Measurements from ENCODE around the gene ZNF777.

ZNF777 gene

DNA sequence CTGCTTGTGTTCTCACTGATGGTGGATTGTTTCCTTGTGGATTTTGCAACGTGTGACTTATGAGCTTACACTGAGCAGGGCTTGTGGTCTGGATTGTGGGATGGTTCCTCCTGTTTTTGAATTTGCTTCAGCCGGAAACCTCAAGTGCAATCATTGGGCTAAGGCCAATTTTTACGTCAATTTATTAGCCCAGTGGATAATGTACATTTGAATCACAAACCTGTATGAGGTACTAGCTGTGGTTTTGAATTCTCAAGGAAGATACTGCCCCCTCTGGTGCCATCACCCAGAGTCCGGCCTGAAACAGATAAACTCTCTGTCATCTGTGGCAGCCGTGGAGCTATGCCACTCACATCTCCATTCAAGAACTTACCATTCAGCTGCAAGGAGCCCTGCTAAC is 7.3 kb upstream of the ZNF777 start:
- no peak for DNase-seq
- CTCF ChIA-PET, result no interaction called here

GRCh38 chr7:149467321-149467859 is 6.5 kb upstream of the ZNF777 start:
- no peak for DNase-seq
- CTCF ChIA-PET, result interaction anchor here (1.4 kb wide), 1 partner anchor 21 kb away, joined by 3 read pairs; no protein-coding TSS in a partner anchor
- Mint-ChIP-seq H3K9me3 (peaks cover 3% of the 10 kb centered on the region), H3K27ac (no peak overlapping the region), H3K4me3 (no peak overlapping the region), H3K36me3 (peaks cover 10% of the 10 kb centered on the region), H3K4me1 (no peaks in the 10 kb centered on the region), H3K27me3 (peaks cover 17% of the 10 kb centered on the region)

More for the DNA sequence above, 7.3 kb upstream of the ZNF777 start:
- no peaks in the 10 kb centered on the region for H3K4me1 Mint-ChIP-seq
- H3K27me3 Mint-ChIP-seq, result peaks cover 17% of the 10 kb centered on the region
- no peak overlapping the region for H3K27ac Mint-ChIP-seq
- no peak overlapping the region for H3K4me3 Mint-ChIP-seq
- H3K9me3 Mint-ChIP-seq, result peaks cover 3% of the 10 kb centered on the region
- H3K36me3 Mint-ChIP-seq, result peaks cover 17% of the 10 kb centered on the region

- Mint-ChIP-seq H3K27me3 (peaks cover 21% of the 10 kb centered on the region), H3K36me3 (peaks cover 3% of the 10 kb centered on the region), H3K4me3 (no peak overlapping the region), H3K27ac (no peak overlapping the region), H3K4me1 (peaks cover under 1% of the 10 kb centered on the region), H3K9me3 (peaks cover 3% of the 10 kb centered on the region)
- CTCF ChIA-PET, result interaction anchor here (1.4 kb wide), 1 partner anchor 20 kb away, joined by 3 read pairs; no protein-coding TSS in a partner anchor
- no peak for DNase-seq
Measured at GRCh38 chr7:149466364-149466763, 5.5 kb upstream of the ZNF777 start.

DNA sequence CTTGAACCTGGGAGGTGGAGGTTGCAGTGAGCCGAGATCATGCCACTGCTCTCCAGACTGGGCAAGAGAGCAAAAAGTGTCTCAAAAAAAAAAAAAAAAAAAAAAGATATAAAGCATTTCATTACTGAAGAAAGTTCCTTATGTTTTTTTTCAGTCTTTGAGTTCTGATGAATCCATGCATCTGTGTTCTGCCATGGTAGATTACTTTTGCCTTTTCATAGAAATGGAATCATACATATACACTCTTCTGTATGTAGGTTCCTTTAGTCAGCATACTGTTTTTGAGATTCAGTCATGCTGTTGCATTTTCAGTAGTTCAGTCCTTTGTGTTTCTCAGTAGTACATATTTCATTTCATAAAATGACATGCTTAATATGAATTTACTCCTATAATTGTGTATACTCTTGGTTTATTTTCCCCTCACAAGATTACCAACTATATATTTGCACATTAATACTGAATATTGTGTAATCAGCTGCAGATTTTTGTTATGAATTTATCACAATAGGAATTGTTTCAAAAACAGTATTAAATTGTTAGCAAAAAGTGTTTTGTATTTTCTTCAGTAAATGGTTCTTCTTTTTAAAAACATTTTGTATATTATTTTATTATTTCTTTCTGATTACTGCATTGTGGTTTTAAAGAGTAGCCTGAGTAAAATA is 2.8 kb upstream of the ZNF777 start:
- DNase-seq, result no peak

DNA sequence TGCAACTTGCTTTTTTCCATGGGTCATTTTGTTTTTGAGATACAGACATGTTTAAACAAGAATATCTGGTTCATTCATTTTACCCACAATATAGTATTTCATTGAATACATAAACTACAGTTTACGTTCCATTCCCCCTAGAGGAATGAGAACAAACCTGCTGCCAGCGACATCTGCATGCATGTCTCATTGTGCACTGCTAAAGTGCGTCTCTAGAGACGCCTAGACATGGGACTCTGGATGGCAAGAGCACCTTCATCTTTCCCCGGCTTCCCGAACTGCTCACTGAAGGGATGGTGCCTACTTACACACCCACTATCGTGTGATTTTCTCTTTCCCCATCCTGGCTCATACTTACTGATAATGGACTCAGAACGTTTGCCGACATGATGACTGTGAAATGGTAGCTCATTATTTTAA is 1.2 kb upstream of the ZNF777 start:
- DNase-seq, result no peak
- no peak overlapping the region for H3K27ac Mint-ChIP-seq
- H3K27me3 Mint-ChIP-seq, result peaks cover 21% of the 10 kb centered on the region
- CTCF ChIA-PET, result interaction anchor here (1.4 kb wide), 1 partner anchor 37 kb away, joined by 3 read pairs; no protein-coding TSS in a partner anchor
- no peaks in the 10 kb centered on the region for H3K36me3 Mint-ChIP-seq
- H3K4me3 Mint-ChIP-seq, result peak overlapping the region; percentile 4
- peaks cover 18% of the 10 kb centered on the region for H3K4me1 Mint-ChIP-seq
- H3K9me3 Mint-ChIP-seq, result peaks cover 3% of the 10 kb centered on the region

More for the DNA sequence above, 2.8 kb upstream of the ZNF777 start:
- H3K9me3 Mint-ChIP-seq, result peaks cover 3% of the 10 kb centered on the region
- no peaks in the 10 kb centered on the region for H3K36me3 Mint-ChIP-seq
- CTCF ChIA-PET, result no interaction called here
- peaks cover 25% of the 10 kb centered on the region for H3K27me3 Mint-ChIP-seq
- peaks cover 11% of the 10 kb centered on the region for H3K4me1 Mint-ChIP-seq
- H3K27ac Mint-ChIP-seq, result no peak overlapping the region
- no peak overlapping the region for H3K4me3 Mint-ChIP-seq

GRCh38 chr7:149459540-149460452 is 1.1 kb downstream of the ZNF777 start:
- Mint-ChIP-seq H3K27me3 (peaks cover 14% of the 10 kb centered on the region), H3K9me3 (no peaks in the 10 kb centered on the region), H3K27ac (no peak overlapping the region), H3K4me3 (peak overlapping the region; percentile 49), H3K4me1 (peaks cover 18% of the 10 kb centered on the region), H3K36me3 (peaks cover 3% of the 10 kb centered on the region)
- CTCF ChIA-PET, result interaction anchor here (1.0 to 2.1 kb wide), 8 partner anchors 37 to 394 kb away, joined by 3 to 16 read pairs (median 5); partner anchors contain the start of genes ZNF282 and ZNF783
- DNase-seq, result peak; percentile 32

DNA sequence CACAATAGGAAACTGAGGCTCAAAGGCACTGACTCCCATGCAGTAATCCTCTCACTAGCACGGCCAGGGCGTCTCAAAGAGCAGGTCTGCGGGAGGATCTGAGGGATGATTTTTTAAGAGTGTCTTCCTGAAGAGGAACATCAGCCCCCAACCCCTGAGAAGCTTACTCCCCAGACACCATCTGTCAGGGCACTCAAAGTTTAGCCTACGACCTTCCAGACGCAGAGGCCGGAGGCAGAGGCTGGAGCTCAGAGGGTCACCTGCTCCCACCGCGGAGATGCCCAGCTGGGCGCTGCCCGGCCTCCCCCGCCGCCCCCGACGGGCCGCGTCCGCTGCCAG is 1.7 kb downstream of the ZNF777 start:
- Mint-ChIP-seq H3K36me3 (peaks cover 7% of the 10 kb centered on the region), H3K4me3 (peak overlapping the region; percentile 75), H3K4me1 (peaks cover 18% of the 10 kb centered on the region), H3K9me3 (no peaks in the 10 kb centered on the region), H3K27ac (peak overlapping the region; percentile 19), H3K27me3 (peaks cover 9% of the 10 kb centered on the region)
- CTCF ChIA-PET, result interaction anchor here (1.1 to 1.8 kb wide), 4 partner anchors 36 to 393 kb away, joined by 3 to 4 read pairs (median 4); partner anchors contain the start of gene ZNF282
- no peak for DNase-seq

GRCh38 chr7:149458235-149458634 is 2.6 kb downstream of the ZNF777 start:
- peaks cover 18% of the 10 kb centered on the region for H3K4me1 Mint-ChIP-seq
- H3K36me3 Mint-ChIP-seq, result peaks cover 11% of the 10 kb centered on the region
- peak overlapping the region; percentile 58 for H3K27ac Mint-ChIP-seq
- H3K4me3 Mint-ChIP-seq, result peak overlapping the region; percentile 75
- H3K27me3 Mint-ChIP-seq, result peaks cover 9% of the 10 kb centered on the region
- H3K9me3 Mint-ChIP-seq, result no peaks in the 10 kb centered on the region
- CTCF ChIA-PET, result interaction anchor here (0.7 to 1.1 kb wide), 3 partner anchors 36 to 1419 kb away, joined by 3 read pairs; no protein-coding TSS in a partner anchor
- no peak for DNase-seq

DNA sequence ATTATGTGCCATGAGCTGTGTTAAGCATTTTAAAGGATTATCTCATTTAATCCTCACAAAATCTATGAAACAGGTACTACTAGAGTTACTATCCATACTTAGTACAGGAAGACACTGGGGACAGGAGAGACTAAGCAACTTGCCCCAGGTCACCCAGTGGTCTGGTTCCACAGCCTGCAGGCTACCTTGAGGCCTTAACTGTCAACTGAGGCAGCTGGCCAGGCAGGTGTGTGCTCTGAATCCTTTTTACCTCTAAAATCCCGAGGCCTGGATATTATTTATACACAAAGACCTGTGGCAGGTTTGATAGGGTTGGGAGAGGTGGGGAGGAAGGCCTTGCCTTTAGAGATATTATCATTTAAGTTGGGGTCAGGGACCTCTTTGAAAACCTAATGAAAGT is 3.1 kb downstream of the ZNF777 start:
- H3K9me3 Mint-ChIP-seq, result no peaks in the 10 kb centered on the region
- CTCF ChIA-PET, result interaction anchor here (0.7 to 1.1 kb wide), 2 partner anchors 35 to 1419 kb away, joined by 3 read pairs; no protein-coding TSS in a partner anchor
- H3K36me3 Mint-ChIP-seq, result peaks cover 13% of the 10 kb centered on the region
- DNase-seq, result no peak
- H3K27me3 Mint-ChIP-seq, result peaks cover 9% of the 10 kb centered on the region
- H3K4me1 Mint-ChIP-seq, result peaks cover 18% of the 10 kb centered on the region
- no peak overlapping the region for H3K4me3 Mint-ChIP-seq
- no peak overlapping the region for H3K27ac Mint-ChIP-seq

- no peak for DNase-seq
- Mint-ChIP-seq H3K36me3 (peaks cover 13% of the 10 kb centered on the region), H3K9me3 (no peaks in the 10 kb centered on the region), H3K27ac (no peak overlapping the region), H3K4me1 (peaks cover 18% of the 10 kb centered on the region), H3K27me3 (peaks cover 9% of the 10 kb centered on the region), H3K4me3 (no peak overlapping the region)
- CTCF ChIA-PET, result no interaction called here
Measured at GRCh38 chr7:149456506-149457421, 4.1 kb downstream of the ZNF777 start.

DNA sequence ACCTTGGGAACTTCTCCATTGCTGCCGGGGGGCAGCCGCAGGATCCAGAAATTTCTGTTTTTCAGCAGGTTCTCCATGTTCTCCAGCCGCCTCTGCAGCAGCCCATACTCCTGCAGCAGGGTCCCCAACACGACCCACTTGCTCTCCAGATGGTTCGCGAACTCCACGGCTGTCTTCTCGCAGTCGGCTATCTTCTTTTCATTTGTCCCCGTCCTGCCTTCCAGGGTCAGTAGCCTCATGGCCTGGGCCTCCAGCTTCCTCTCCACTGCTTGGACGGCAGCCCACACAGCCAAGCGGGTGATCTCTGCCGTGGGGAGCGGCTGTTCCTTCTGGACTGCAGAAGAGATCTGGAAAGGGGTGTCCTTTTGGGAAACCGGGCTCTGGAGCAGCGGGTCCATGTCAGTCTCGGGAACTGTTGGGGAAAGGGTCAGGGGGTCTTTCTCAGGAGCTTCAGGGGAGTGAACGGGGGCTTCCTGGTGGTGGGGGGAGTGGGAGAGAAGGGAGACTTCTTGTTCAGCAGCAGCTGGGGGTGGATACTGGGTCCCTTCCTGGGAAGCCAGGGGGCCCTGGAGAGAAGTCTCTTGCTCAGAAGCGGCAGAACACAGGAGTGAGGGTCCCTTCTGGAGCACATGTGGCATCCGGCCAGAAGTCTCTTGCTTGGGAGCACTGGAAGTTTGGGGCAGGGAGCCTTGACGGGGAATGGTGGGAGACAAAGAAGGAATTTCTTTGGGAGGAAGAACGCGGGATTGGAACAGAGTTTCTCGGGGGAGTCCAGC is 5.5 kb downstream of the ZNF777 start:
- Mint-ChIP-seq H3K36me3 (peaks cover 20% of the 10 kb centered on the region), H3K9me3 (no peaks in the 10 kb centered on the region), H3K27me3 (no peaks in the 10 kb centered on the region), H3K4me3 (no peak overlapping the region), H3K27ac (no peak overlapping the region), H3K4me1 (peaks cover 12% of the 10 kb centered on the region)
- CTCF ChIA-PET, result no interaction called here
- no peak for DNase-seq

DNA sequence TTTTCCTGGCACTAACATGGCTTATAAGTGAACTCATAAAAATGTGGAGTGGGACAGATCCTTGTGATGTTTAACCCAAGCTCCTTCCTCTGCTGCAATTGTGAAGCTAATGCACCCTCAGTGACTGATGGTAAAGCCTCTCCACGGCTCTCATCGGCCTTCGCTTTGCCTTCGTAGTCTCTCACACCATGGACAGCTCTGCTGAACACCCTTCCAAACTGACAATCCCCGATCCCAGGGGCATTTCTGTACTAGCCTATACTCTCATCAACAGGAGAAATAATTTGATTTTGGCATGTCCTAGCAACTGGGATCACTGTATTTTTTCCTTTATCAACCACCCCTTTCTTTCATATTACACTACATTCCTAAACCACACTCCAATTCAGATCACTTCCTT is 6.1 kb downstream of the ZNF777 start:
- Mint-ChIP-seq H3K4me3 (no peak overlapping the region), H3K27ac (no peak overlapping the region), H3K4me1 (peaks cover 12% of the 10 kb centered on the region), H3K9me3 (no peaks in the 10 kb centered on the region), H3K27me3 (no peaks in the 10 kb centered on the region), H3K36me3 (peaks cover 20% of the 10 kb centered on the region)
- no peak for DNase-seq
- CTCF ChIA-PET, result no interaction called here

GRCh38 chr7:149454006-149454405 is 6.9 kb downstream of the ZNF777 start:
- H3K27me3 Mint-ChIP-seq, result no peaks in the 10 kb centered on the region
- H3K4me3 Mint-ChIP-seq, result no peak overlapping the region
- no peak overlapping the region for H3K27ac Mint-ChIP-seq
- no peaks in the 10 kb centered on the region for H3K9me3 Mint-ChIP-seq
- H3K36me3 Mint-ChIP-seq, result peaks cover 20% of the 10 kb centered on the region
- H3K4me1 Mint-ChIP-seq, result peaks cover 10% of the 10 kb centered on the region
- DNase-seq, result no peak
- CTCF ChIA-PET, result no interaction called here
